Measurements from ENCODE around the gene CDH23.

Gene CDH23

GRCh38 chr10:71735709-71736569, 339.2 kb downstream of the CDH23 start:
- Histone ChIP-seq H3K4me3 (ENCODE audit: low read length) (no peak overlapping the region), H3K36me3 (ENCODE audit: insufficient read depth, low read depth, low read length) (no peaks in the 10 kb centered on the region), H3K27me3 (ENCODE audit: insufficient read depth, low read length) (no peaks in the 10 kb centered on the region), H3K9ac (ENCODE audit: low read depth, low read length) (no peak overlapping the region), H3K4me1 (ENCODE audit: insufficient read depth, low read length) (no peaks in the 10 kb centered on the region), H3K9me3 (ENCODE audit: insufficient read depth, low read depth, low read length) (no peaks in the 10 kb centered on the region), H3K27ac (ENCODE audit: low read length) (no peak overlapping the region)

GRCh38 chr10:71736570-71736952, 339.8 kb downstream of the CDH23 start:
- Histone ChIP-seq H3K27ac (ENCODE audit: low read length) (no peak overlapping the region), H3K36me3 (ENCODE audit: insufficient read depth, low read depth, low read length) (no peaks in the 10 kb centered on the region), H3K4me1 (ENCODE audit: insufficient read depth, low read length) (no peaks in the 10 kb centered on the region), H3K9me3 (ENCODE audit: insufficient read depth, low read depth, low read length) (no peaks in the 10 kb centered on the region), H3K27me3 (ENCODE audit: insufficient read depth, low read length) (no peaks in the 10 kb centered on the region), H3K4me3 (ENCODE audit: low read length) (no peak overlapping the region), H3K9ac (ENCODE audit: low read depth, low read length) (no peak overlapping the region)

- no peaks in the 10 kb centered on the region for H3K36me3 ChIP-seq (ENCODE audit: insufficient read depth, low read depth, low read length)
- no peaks in the 10 kb centered on the region for H3K9me3 ChIP-seq (ENCODE audit: insufficient read depth, low read depth, low read length)
- no peak overlapping the region for H3K4me3 ChIP-seq (ENCODE audit: low read length)
- H3K9ac ChIP-seq (ENCODE audit: low read depth, low read length): no peak overlapping the region
- H3K27ac ChIP-seq (ENCODE audit: low read length): no peak overlapping the region
- no peaks in the 10 kb centered on the region for H3K4me1 ChIP-seq (ENCODE audit: insufficient read depth, low read length)
- no peaks in the 10 kb centered on the region for H3K27me3 ChIP-seq (ENCODE audit: insufficient read depth, low read length)
Measured at GRCh38 chr10:71737001-71737833, 340.5 kb downstream of the CDH23 start.

- H3K9me3 ChIP-seq (ENCODE audit: insufficient read depth, low read depth, low read length): no peaks in the 10 kb centered on the region
- H3K27ac ChIP-seq (ENCODE audit: low read length): no peak overlapping the region
Measured at GRCh38 chr10:71737834-71738197, 341.1 kb downstream of the CDH23 start.

GRCh38 chr10:71739358-71739900, 342.7 kb downstream of the CDH23 start:
- Histone ChIP-seq H3K4me3 (ENCODE audit: low read length) (no peak overlapping the region), H3K4me1 (ENCODE audit: insufficient read depth, low read length) (no peaks in the 10 kb centered on the region), H3K36me3 (ENCODE audit: insufficient read depth, low read depth, low read length) (no peaks in the 10 kb centered on the region), H3K27ac (ENCODE audit: low read length) (no peak overlapping the region), H3K9me3 (ENCODE audit: insufficient read depth, low read depth, low read length) (no peaks in the 10 kb centered on the region), H3K9ac (ENCODE audit: low read depth, low read length) (no peak overlapping the region), H3K27me3 (ENCODE audit: insufficient read depth, low read length) (no peaks in the 10 kb centered on the region)

More at GRCh38 chr10:71737834-71738197, 341.1 kb downstream of the CDH23 start:
- H3K9ac ChIP-seq (ENCODE audit: low read depth, low read length): no peak overlapping the region
- no peaks in the 10 kb centered on the region for H3K4me1 ChIP-seq (ENCODE audit: insufficient read depth, low read length)
- no peaks in the 10 kb centered on the region for H3K27me3 ChIP-seq (ENCODE audit: insufficient read depth, low read length)
- no peaks in the 10 kb centered on the region for H3K36me3 ChIP-seq (ENCODE audit: insufficient read depth, low read depth, low read length)
- H3K4me3 ChIP-seq (ENCODE audit: low read length): no peak overlapping the region

GRCh38 chr10:71740069-71740653, 343.4 kb downstream of the CDH23 start:
- Histone ChIP-seq H3K36me3 (ENCODE audit: insufficient read depth, low read depth, low read length) (no peaks in the 10 kb centered on the region), H3K4me1 (ENCODE audit: insufficient read depth, low read length) (no peaks in the 10 kb centered on the region), H3K9ac (ENCODE audit: low read depth, low read length) (no peak overlapping the region), H3K4me3 (ENCODE audit: low read length) (no peak overlapping the region), H3K27me3 (ENCODE audit: insufficient read depth, low read length) (no peaks in the 10 kb centered on the region), H3K27ac (ENCODE audit: low read length) (no peak overlapping the region), H3K9me3 (ENCODE audit: insufficient read depth, low read depth, low read length) (no peaks in the 10 kb centered on the region)

- Histone ChIP-seq H3K4me1 (ENCODE audit: insufficient read depth, low read length) (no peaks in the 10 kb centered on the region), H3K4me3 (ENCODE audit: low read length) (no peak overlapping the region), H3K27me3 (ENCODE audit: insufficient read depth, low read length) (no peaks in the 10 kb centered on the region), H3K9me3 (ENCODE audit: insufficient read depth, low read depth, low read length) (no peaks in the 10 kb centered on the region), H3K9ac (ENCODE audit: low read depth, low read length) (no peak overlapping the region), H3K27ac (ENCODE audit: low read length) (no peak overlapping the region), H3K36me3 (ENCODE audit: insufficient read depth, low read depth, low read length) (no peaks in the 10 kb centered on the region)
Measured at GRCh38 chr10:71741029-71741428, 344.3 kb downstream of the CDH23 start.

GRCh38 chr10:71741671-71742070, 345.0 kb downstream of the CDH23 start:
- Histone ChIP-seq H3K4me1 (ENCODE audit: insufficient read depth, low read length) (no peaks in the 10 kb centered on the region), H3K27ac (ENCODE audit: low read length) (no peak overlapping the region), H3K9ac (ENCODE audit: low read depth, low read length) (no peak overlapping the region), H3K9me3 (ENCODE audit: insufficient read depth, low read depth, low read length) (no peaks in the 10 kb centered on the region), H3K36me3 (ENCODE audit: insufficient read depth, low read depth, low read length) (no peaks in the 10 kb centered on the region), H3K4me3 (ENCODE audit: low read length) (no peak overlapping the region), H3K27me3 (ENCODE audit: insufficient read depth, low read length) (no peaks in the 10 kb centered on the region)

GRCh38 chr10:71742301-71743088, 345.8 kb downstream of the CDH23 start:
- H3K4me1 ChIP-seq (ENCODE audit: insufficient read depth, low read length): no peaks in the 10 kb centered on the region

GRCh38 chr10:71743089-71743838, 346.5 kb downstream of the CDH23 start:
- no peak overlapping the region for H3K4me3 ChIP-seq (ENCODE audit: low read length)

More at GRCh38 chr10:71742301-71743088, 345.8 kb downstream of the CDH23 start:
- Histone ChIP-seq H3K4me3 (ENCODE audit: low read length) (no peak overlapping the region), H3K27me3 (ENCODE audit: insufficient read depth, low read length) (no peaks in the 10 kb centered on the region), H3K9me3 (ENCODE audit: insufficient read depth, low read depth, low read length) (no peaks in the 10 kb centered on the region), H3K27ac (ENCODE audit: low read length) (no peak overlapping the region), H3K9ac (ENCODE audit: low read depth, low read length) (no peak overlapping the region), H3K36me3 (ENCODE audit: insufficient read depth, low read depth, low read length) (no peaks in the 10 kb centered on the region)

More at GRCh38 chr10:71743089-71743838, 346.5 kb downstream of the CDH23 start:
- Histone ChIP-seq H3K27ac (ENCODE audit: low read length) (no peak overlapping the region), H3K9me3 (ENCODE audit: insufficient read depth, low read depth, low read length) (no peaks in the 10 kb centered on the region), H3K4me1 (ENCODE audit: insufficient read depth, low read length) (no peaks in the 10 kb centered on the region), H3K36me3 (ENCODE audit: insufficient read depth, low read depth, low read length) (no peaks in the 10 kb centered on the region), H3K27me3 (ENCODE audit: insufficient read depth, low read length) (no peaks in the 10 kb centered on the region), H3K9ac (ENCODE audit: low read depth, low read length) (no peak overlapping the region)

Data from iPS-20b (cell line).